NT2/D1 (cell line): ENCODE measurements around the gene PATZ1.
"Not testable (repeated sequence)": the region's sequence is repeated elsewhere in the genome, so short reads cannot be mapped to it uniquely, and the experiment has no call there.

Experiments used
- DNase-seq: peaks from one replicate; pipeline ENCODE4 v3.0.0-alpha.2; 2011; ENCODE audit warnings: low read depth, low spot score
- H3K27me3 ChIP-seq: 2 replicates; pipeline ENCODE4 v1.6.0; 2011; ENCODE audit warnings: mild to moderate bottlenecking; ENCODE audit not compliant: insufficient read length, insufficient read depth
- H3K36me3 ChIP-seq: 2 replicates; pipeline ENCODE4 v1.6.1; 2011; ENCODE audit warnings: mild to moderate bottlenecking, low read length, mixed read lengths; ENCODE audit not compliant: insufficient read depth, insufficient read length
- H3K4me1 ChIP-seq: 2 replicates; pipeline ENCODE4 v1.5.1; 2011; ENCODE audit not compliant: insufficient read depth, insufficient read length
- H3K4me3 ChIP-seq: 2 replicates; pipeline ENCODE4 v1.5.1; 2011; ENCODE audit warnings: low read depth; ENCODE audit not compliant: insufficient read length
- H3K9ac ChIP-seq: 2 replicates; pipeline ENCODE4 v1.6.0; 2011; ENCODE audit warnings: low read depth; ENCODE audit not compliant: insufficient read length
- H3K9me3 ChIP-seq: 2 replicates; pipeline ENCODE4 v1.5.1; 2011; ENCODE audit warnings: mild to moderate bottlenecking, low read length; ENCODE audit not compliant: insufficient read depth
- SUZ12 ChIP-seq: IDR thresholded peaks from 2 replicates; pipeline ENCODE4 v1.6.1; 2011; ENCODE audit not compliant: insufficient read length, insufficient read depth; ENCODE audit errors: extremely low read depth
- YY1 ChIP-seq: IDR thresholded peaks from 2 replicates; pipeline ENCODE4 v1.6.1; 2011; ENCODE audit not compliant: insufficient read length, insufficient read depth
- ZNF274 ChIP-seq: IDR thresholded peaks from 2 replicates; pipeline ENCODE4 v1.6.1; 2011; ENCODE audit warnings: mild to moderate bottlenecking, low read depth, low read length

PATZ1 gene

DNA sequence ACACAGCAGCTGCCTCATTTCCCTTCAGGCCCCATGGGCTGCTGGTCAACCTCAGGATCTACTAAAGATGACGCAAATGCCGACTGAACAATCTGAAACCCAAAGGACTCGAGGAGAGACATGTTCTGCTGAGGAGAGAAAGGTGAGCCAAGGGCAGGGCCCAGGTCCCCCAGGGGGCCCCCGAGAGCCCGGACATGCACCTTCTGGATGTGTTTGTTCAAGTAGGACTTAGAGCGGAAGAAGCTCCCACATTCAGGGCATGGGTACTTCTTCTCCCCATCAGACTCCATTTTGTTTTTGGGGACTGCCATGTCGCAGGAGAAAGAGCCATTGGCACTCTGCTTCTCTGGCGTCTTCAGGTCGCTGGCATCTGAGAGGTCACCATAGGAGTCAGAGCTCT is 19.3 kb downstream of the PATZ1 start:
- Histone ChIP-seq H3K27me3 (no peaks in the 10 kb centered on the region), H3K36me3 (peaks cover 59% of the 10 kb centered on the region), H3K4me3 (no peak overlapping the region), H3K9me3 (no peaks in the 10 kb centered on the region), H3K4me1 (peaks cover 3% of the 10 kb centered on the region), H3K9ac (no peak overlapping the region)
- DNase-seq: no peak
- TF ChIP-seq YY1: no peak
- no peak for TF ChIP-seq SUZ12
- no peak for TF ChIP-seq ZNF274

DNA sequence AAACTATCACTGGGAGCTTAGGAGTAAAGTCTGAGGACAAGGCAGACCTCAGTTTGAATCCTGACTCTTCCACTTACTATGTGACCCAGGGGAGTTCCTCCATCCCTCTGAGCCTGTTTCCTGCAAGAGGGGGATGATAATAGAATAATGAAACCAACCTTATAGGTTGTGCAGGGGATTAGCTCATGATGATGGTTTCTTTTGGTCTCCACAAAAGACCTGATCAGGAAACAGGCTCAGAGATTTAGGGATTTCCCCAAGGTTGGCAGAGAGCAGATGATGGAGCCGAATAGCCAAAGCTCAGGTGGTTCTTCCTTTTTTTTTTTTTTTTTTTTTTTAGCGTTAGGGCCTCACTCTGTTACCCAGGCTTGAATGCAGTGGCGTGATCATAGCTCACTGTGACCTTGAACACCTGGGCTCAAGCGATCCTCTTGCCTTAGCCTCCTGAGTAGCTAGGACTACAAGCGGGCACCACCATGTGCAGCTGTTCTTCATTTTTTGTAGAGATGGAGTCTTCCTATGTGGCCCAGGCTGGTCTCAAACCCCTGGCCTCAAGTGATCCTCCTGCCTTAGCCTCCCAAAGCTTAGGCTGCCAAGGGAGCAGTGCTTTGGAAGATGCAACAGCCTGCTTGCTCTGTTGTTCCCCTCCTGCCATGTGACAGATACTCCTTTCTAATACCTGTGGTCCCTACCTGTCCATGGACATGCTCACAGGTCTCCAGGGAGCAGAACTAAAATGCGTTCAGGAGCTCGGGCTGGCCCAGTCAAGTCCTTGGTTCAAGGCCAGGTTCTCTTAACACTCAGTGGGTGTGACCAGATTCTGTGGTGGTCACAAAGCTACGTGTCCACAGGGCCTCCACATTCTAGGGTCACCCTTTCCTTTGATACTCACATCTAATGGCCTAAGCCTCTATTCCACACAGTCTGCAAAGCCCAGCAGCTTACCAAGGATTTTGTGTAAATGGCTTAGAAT is 22.3 kb downstream of the PATZ1 start:
- H3K4me3 ChIP-seq: no peak overlapping the region
- no peaks in the 10 kb centered on the region for H3K27me3 ChIP-seq
- no peaks in the 10 kb centered on the region for H3K4me1 ChIP-seq
- TF ChIP-seq SUZ12 (no peak), YY1 (no peak), ZNF274 (no peak)
- no peak for DNase-seq
- peaks cover 41% of the 10 kb centered on the region for H3K36me3 ChIP-seq
- no peak overlapping the region for H3K9ac ChIP-seq
- H3K9me3 ChIP-seq: no peaks in the 10 kb centered on the region

DNA sequence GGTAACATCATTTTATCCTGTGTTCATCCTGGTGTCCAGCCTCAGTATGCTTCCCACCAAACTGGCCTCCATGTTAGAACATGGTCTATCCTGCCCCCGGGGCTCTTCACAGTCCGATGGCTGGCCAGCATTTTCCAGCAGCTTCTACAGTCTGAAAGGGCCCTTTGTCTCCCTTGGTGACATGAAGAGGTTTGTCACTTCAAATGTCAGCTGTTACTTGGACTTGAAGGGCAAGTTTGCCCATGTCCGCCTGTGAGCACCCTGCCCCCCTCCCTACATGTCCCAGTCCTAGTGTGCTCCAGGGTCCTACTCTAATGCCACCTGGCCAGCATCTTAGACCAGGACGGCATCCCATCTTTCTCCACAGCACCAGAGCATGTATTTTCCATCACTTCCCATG is 24.7 kb downstream of the PATZ1 start:
- Histone ChIP-seq H3K4me3 (no peak overlapping the region), H3K4me1 (no peaks in the 10 kb centered on the region), H3K27me3 (no peaks in the 10 kb centered on the region), H3K9me3 (no peaks in the 10 kb centered on the region), H3K36me3 (peaks cover 25% of the 10 kb centered on the region), H3K9ac (no peak overlapping the region)
- TF ChIP-seq ZNF274: no peak
- TF ChIP-seq SUZ12: no peak
- TF ChIP-seq YY1: no peak
- DNase-seq: no peak

DNA sequence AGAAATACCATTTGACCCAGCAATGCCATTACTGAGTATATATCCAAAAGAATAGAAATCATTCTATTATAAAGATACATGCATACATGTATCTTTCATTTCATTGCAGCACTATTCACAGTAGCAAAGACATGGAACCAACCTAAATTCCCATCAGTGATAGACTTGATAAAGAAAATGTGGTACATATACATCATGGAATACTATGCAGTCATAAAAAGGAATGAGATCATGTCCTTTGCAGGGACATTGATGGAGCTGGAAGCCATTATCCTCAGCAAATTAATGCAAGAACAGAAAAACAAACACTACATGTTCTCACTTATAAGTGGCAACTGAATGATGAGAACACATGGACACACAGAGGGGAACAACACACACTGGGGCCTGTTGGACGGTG is 31.9 kb downstream of the PATZ1 start:
- H3K36me3 ChIP-seq, H3K4me3 ChIP-seq, H3K27me3 ChIP-seq, H3K9me3 ChIP-seq, DNase-seq, H3K9ac ChIP-seq, H3K4me1 ChIP-seq: not testable (repeated sequence)

DNA sequence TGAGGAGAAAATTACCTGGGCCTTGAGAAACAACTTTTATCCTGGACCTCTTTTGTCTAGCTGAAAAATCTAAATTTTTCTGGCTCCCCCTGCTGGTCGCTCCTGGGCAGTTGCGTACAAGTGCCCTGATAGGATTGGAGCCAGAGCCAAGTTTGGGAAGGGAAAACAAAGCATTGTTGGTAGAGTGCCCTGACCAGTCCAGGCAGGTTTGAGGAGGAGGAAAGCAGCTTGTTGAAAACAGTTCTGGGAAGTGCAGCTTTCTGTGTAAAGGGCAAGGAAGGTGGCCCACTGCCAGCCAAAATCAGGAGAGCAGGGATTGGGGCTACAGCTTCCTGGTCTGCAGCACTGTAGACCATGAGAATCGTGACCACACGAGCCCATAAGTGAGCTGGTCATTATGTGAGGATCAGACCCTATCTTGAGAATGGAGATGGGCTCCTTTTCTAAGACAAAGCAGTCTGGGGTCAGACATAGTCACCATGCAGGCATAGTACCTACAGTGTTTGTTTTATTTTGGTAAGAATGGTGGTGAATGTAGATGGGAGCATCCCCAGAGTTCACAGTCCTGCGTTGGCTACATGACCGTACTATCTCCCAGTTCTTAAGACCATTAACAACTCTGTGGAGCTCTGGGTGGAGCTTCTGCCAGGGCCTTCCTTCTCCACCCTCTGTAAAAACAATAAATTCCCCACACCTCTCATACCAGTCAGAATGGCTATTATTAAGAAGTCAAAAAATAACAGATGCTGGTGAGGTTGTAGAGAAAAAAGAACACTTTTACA is 32.6 kb downstream of the PATZ1 start:
- Histone ChIP-seq H3K9me3 (no peaks in the 10 kb centered on the region), H3K4me3 (no peak overlapping the region), H3K4me1 (peaks cover 2% of the 10 kb centered on the region), H3K9ac (no peak overlapping the region), H3K27me3 (no peaks in the 10 kb centered on the region), H3K36me3 (no peaks in the 10 kb centered on the region)
- TF ChIP-seq YY1 (no peak), ZNF274 (no peak), SUZ12 (no peak)
- no peak for DNase-seq

DNA sequence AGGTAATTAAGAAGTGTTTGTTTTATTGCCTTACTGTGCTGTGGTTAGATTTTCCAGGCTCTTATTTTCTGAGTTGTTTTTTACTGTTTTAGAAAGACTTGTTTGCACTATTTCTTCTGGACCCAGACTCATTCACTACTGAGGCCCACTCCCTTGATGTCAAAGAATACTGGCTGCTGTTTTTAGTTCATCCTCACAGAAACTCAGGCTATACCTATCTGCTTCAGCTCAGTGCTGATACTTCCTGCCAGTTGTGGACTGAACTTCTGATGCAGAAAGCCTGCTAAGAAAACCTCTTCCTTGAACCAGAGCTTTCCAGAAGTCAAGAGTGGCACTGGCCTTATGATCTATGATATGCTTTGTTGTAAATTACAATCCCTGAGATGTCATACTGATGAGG is 38.0 kb downstream of the PATZ1 start:
- H3K9me3 ChIP-seq: no peaks in the 10 kb centered on the region
- no peak for TF ChIP-seq YY1
- TF ChIP-seq SUZ12: no peak
- TF ChIP-seq ZNF274: no peak
- no peak for DNase-seq
- no peaks in the 10 kb centered on the region for H3K27me3 ChIP-seq
- no peaks in the 10 kb centered on the region for H3K36me3 ChIP-seq
- no peak overlapping the region for H3K9ac ChIP-seq
- no peak overlapping the region for H3K4me3 ChIP-seq
- no peaks in the 10 kb centered on the region for H3K4me1 ChIP-seq

DNA sequence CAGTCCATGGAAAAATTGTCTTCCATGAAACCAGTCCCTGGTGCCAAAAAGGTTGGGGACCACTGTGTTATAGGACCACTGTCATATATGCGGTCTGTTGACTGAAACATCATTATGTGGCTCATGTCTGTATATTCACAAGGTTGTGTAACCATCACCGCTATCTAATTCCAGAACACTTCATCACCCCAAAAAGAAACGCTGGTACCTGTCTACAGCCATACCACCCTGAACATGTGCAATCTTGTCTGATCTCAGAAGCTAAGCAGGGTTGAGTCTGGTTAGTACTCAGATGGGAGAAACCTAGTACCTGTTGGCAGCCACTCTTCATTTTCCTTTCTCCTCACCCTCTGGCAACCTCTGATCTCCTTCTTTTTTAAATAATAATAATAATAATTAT is 41.0 kb downstream of the PATZ1 start:
- no peak overlapping the region for H3K9ac ChIP-seq
- H3K4me1 ChIP-seq: no peaks in the 10 kb centered on the region
- no peak overlapping the region for H3K4me3 ChIP-seq
- no peak for DNase-seq
- H3K27me3 ChIP-seq: no peaks in the 10 kb centered on the region
- TF ChIP-seq YY1 (no peak), ZNF274 (no peak), SUZ12 (no peak)
- H3K9me3 ChIP-seq: no peaks in the 10 kb centered on the region
- H3K36me3 ChIP-seq: no peaks in the 10 kb centered on the region
